ENCODE results near the gene PRMT2.

DNA sequence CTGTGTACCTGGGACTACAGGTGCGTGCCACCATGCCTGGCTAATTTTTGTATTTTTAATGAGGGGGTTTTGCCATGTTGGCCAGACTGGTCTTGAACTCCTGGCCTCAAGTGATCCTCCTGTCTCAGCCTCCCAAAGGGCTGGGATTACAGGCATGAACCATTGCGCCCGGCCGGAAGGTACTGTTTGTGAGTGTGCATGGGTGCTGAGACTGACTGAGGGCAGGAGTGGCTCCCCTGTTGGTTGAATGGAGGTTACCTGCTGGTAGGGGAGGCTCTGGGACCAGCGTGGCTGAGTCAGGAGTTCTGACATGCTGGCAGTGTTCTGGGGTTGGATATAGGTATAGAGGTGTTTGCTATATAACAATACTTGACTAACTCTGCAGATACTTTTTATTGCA is 10.4 kb downstream of the PRMT2 start:
- TF ChIP-seq, protein P1, sequence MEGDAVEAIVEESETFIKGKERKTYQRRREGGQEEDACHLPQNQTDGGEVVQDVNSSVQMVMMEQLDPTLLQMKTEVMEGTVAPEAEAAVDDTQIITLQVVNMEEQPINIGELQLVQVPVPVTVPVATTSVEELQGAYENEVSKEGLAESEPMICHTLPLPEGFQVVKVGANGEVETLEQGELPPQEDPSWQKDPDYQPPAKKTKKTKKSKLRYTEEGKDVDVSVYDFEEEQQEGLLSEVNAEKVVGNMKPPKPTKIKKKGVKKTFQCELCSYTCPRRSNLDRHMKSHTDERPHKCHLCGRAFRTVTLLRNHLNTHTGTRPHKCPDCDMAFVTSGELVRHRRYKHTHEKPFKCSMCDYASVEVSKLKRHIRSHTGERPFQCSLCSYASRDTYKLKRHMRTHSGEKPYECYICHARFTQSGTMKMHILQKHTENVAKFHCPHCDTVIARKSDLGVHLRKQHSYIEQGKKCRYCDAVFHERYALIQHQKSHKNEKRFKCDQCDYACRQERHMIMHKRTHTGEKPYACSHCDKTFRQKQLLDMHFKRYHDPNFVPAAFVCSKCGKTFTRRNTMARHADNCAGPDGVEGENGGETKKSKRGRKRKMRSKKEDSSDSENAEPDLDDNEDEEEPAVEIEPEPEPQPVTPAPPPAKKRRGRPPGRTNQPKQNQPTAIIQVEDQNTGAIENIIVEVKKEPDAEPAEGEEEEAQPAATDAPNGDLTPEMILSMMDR (IDR thresholded peaks at IDR 0.05): no peak
- TF ChIP-seq EZH2 (IDR thresholded peaks at IDR 0.05; ENCODE audit: borderline replicate concordance, insufficient read depth, low read depth, low read length, poor library complexity, severe bottlenecking): no peak

Data from B cell (primary cell).